GF-D8 (cell line): ENCODE measurements around the gene PNRC2.
A peak's percentile ranks its signal among the peaks of the same experiment; 100 is the strongest.

Experiments used
- DNase-seq: peaks from one replicate; lab custom pipeline; 2025; lab: John Stamatoyannopoulos, UW

PNRC2 gene, protein sequence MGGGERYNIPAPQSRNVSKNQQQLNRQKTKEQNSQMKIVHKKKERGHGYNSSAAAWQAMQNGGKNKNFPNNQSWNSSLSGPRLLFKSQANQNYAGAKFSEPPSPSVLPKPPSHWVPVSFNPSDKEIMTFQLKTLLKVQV

DNA sequence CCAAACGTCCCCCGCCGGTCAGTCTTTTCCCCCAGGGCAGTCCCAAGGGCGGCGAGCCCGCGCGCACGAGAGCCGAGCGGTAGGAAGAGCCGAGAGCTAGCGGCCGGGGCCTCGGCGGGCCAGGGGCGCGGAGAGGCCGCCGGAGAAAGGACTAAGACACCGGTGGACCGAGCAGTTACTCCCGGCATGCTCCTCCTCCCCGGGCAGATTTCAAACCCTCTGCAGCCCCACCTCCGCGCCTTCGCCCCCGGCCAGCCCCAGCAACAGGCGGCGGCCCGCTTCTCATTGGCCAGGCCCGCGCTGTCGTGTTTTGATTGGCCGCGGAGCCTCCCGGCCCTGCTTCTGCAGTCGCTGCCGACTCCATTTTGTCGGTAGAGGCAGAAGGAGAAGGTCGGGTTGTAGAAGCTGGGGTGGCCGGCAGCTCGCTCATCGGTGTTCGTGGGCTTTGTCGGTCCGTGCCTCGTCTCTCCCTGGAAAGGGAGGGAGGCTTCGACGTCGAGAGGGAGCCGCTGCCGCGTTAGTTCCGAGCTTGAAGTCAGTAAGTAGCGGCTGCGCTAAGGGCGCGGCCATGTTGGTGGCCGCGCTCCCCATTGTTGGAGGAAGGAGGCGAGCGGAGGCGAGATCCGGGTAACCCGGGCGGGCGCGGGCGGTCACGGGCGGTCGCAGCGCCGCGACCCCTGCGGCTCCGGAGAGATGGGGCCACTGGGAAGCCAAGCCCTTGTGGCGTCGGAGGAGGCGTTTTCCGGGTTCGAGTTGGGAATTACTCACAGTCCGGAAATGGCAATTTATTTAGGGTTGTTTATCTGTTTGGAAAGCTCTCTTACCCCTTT, at the start of gene PNRC2:
Gene PNRC2 (plus strand): TSS at position 368 of the 830 bp plus-strand sequence. CDS start 1,630 bp downstream, outside the sequence.
- peak; percentile 91 for DNase-seq

DNA sequence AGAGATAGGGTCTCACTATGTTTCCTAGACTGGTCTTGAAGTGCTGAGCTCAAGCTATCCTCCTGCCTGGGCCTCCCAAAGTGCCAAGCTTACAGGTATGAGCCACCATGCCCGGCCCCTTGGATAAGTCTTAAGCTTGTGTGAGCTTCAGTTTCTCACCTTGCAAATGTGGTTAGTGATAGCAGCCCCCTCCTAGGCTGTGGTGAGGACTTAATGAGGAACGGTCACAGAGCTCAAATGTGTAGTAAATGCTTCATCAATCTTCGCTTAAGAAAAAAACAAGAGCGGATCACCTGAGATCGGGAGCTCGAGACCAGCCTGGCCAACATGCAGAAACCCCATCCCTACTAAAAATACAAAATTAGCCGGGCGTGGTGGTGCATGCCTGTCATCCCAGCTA, 49.5 kb upstream of the PNRC2 start:
- no peak for DNase-seq

DNA sequence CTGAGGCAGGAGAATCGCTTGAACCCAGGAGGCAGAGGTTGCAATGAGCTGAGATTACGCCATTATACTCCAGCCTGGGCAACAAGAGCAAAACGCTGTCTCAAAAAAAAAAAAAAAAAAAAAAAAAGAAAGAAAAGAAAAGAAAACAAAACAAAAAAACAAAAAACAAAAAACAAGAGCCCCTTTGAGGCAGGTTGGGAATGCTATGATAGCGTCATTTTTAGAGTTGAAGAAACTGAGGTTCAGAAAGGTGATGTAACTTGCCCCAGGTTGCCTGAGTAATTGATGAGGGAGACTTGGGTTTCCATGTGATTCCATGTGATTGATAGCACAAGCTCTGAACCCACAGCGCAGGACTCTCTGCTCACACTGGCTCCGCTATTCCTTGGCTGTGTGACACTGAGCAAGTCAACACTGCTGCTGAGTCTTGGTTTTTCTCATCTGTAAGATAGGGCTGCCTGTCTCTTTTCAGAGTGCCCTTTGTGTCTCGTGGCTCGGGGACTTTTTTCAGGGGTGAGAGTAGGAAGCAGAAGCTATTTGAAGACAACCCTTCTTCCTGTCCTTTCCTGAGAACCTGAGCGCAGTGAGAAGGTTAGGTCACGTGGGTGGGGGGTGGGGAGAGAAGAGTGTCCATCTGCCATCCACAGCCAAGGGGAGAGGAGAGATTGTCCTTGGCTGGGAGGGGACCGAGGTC, 48.9 kb upstream of the PNRC2 start:
- DNase-seq: no peak

DNA sequence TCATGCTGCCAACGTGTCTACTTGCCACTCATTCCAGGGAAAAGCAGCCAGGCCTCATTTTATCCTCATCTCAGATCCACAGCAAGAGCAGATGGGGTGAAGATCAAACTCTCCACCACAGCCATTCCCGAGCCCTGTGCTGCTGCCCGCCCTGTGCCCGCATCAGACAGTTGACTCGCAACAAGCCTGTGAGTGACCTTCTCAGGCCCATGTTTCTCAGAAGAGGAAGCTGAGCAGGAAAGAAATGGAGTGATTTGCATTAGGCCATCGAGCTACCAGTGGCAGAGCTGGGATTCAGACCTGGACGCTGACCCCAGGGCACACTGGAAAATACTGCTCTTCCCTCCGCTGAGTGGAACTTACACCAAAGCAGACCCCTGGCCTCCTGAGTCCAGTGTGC, 47.7 kb upstream of the PNRC2 start:
- DNase-seq: no peak

DNA sequence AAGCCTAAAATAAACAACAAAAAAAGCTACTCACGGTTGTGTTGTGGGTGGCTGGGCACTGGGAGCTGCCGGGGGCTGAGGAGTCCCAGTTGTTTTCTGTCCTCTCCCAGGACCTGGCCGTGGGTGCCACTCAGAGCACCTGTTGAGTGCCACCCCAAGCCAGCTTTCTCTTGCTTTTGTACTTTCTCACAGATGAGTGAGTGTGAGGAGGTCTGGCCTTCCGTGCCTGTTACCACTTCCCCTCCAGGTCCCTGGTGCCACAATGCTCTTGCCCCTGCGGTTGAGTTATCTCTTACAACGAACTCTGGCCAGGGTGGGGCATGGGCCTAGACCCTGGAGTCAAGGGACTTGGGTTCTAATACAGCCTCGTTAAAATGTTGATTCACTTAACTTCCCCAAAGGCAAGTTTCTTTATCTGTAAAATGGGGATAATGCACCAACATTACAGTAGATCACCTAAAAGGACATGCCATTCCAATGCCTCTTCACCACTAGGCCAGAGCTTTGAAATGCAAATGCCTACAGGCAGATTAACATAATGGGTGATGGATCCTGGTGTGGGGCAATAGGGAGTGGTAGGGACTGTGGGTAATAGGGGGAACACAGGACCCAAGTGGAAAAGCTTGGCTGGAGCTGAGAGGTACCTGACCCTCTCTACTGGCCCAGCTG, 46.3 kb upstream of the PNRC2 start, which contains the start of gene CNR2:
Gene CNR2 (minus strand): TSS at position 151 of the 669 bp plus-strand sequence. CDS start 37,745 bp downstream, outside the sequence.
- DNase-seq: peak; percentile 79

DNA sequence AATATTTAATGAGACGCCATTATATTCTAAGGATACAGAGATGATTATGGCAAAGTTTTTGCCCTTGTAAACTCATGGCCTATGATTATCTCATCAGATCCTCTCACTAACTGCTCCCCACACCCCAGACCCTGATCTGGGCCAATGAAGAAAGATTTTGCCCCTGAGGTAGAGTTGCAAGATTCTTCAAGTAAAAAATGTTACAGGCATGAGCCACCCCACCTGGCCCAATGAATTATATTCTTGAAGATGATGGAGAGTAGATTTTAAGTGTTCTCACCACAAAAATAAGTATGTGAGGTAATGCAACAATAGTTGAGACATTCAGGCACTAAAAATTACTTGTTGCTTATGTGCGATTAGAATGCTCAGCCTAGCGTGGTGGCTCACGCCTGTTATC, 44.7 kb upstream of the PNRC2 start:
- DNase-seq: no peak

DNA sequence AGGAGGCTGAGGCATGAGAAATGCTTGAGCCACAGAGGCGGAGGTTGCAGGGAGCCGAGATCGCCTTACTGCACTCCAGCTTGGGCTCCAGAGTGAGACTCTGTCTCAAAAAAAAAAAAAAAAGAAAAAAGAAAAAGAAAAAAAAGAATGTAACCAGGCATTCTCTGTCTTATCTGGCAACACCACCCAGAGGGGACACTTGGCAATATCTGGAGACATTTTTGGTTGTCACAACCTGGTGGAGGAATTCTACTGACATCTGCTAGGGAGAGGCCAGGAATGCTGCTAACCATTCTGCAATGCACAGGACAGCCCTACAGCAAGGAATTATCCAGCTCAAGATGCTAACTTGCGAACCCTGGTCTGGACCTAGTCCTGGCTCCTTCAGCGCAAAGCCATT, 44.2 kb upstream of the PNRC2 start:
- no peak for DNase-seq

DNA sequence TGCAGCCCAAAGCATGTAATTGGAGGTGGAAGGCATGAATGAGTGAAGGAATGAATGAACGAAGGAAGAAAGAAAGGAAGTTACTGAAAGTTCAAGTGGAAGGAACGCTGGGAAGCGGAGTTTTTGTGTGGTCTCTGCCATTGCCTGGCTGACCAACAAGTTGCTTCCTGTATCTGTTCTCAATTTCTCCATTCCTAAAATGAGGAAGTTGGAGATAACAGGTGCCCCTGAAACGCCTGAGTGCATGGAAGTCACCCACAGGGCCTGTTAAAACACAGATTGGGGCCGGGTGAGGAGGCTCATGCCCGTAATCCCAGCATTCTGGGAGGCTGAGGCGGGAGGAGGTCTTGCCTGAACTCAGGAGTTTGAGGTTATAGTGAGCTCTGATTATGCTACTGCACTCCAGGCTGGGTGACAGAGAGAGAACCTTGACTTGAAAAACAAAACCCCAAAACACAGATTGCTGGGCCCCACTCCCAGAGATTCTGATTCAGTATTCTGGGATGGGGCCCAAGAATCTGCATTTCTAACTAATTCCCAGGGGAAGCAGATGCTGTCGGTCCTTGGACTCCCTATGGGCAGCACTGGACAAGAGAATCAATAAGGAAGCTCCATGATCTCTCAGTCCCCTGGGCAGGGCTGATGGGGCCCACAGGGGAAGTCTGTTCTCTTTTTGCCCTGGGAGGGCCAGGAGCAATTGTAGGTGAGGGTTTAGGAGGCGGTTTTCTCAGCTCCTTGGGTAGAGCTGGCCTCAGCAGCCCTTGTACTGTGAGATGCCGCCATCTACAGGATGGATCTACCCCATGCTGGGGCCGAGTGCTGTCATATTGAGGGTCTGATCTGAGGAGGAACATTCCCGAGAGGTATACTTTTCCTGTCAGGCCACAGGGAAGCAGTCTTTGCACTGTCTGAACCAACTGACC, 43.2 kb upstream of the PNRC2 start:
- DNase-seq: peak; percentile 81

DNA sequence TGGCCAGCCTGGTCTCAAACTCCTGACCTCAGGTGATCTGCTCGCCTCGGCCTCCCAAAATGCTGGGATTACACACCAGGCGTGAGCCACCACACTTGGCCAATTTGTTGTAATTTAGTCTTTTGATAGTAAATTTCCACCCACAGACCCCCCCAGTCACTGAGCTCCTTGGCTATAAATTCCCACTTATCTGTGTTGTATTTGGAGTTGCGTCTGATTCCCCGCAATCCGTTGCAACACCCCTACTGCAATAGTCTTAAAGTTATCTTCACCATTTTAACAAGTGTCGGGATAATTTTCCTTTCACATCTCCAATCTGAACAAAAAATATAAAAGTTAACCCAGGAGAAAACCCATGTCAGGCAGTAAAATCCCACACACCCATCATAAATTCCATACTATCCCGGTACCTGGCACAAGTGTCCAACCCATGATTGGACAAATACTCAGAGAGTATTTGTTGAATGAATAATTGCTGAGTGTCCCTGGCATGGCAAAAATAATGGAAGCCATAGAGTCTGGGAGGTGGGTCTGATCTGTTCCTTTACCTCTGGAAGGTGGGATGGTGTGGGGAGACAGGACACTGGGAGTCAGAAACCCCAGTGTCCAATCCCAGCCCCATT, 37.2 kb upstream of the PNRC2 start:
- DNase-seq: no peak

DNA sequence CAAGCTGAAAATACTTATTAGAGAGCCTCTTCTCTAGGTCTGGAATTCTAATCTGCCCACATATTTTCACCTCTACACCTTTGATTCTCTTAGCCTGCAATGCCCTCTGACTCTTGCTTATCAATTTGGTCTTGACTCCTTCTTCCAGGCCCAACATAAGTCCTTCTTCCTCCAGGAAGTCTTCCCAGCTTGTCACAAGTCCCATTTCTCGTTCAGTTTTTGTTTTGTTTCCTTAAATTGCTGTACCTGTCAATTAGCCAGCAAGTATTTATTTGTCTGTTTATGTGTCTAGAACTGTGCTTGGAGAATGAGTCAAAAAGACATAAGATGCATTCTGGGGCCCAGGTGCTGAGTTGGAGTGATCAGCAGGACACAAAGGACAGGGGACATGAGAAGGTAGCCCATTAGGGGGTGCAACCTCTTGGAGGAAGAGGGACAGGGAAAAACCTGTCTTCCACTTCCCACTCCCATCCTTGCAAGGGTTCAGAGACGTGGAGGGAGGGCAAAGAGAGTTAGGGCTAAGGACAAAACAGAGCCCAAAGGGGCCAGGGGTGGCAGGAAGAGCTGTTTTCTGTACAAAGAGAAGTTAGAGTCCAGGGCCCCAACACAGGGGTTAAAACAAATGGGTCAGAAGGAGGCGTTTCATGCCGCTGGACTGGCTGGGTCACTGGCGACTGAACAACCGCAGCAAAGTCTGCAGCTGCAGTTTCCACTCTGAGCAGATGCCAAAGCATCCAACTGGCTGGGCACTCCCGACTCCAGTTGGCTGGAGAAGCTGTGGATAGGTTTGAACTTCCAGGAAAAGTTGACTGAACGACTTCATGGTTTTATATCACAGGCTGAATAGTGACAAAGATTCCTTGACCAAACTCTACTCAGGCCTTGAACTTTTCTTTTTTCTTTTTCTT, 35.8 kb upstream of the PNRC2 start:
- no peak for DNase-seq

DNA sequence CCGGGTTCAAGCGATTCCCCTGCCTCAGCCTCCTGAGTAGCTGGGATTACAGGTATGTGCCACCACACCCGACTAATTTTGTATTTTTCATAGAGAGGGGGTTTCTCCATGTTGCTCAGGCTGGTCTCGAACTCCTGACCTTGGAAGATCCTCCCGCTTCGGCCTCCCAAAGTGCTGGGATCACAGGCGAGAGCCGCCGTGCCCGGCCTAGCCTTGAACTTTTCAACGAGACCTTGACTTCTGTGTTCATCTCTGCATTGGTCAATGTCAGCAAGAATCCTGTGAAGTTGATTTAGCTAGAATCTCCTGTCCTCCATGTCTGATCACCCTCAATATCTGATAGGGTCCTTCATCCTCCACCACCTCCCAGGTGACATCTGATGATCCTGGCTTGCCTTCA, 35.0 kb upstream of the PNRC2 start:
- DNase-seq: no peak

DNA sequence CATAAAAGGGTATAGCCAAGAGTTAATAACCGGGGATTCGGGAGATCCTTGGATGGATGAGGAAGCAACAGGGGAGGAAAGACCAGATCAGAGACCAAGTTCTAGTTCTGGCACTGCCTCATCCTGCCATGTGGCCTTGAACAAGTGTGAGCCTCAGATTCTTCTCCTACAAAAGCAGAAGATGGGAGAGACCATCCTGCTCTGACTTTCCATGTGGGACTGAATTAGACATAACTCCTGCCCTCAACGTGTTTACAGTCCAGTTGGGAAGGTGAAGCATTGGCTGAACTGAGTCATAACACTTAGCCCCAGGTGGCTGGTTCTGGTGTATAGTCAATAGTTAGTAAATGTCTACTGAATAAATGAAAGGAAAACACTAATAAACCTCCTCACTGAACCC, 34.3 kb upstream of the PNRC2 start:
- DNase-seq: no peak

DNA sequence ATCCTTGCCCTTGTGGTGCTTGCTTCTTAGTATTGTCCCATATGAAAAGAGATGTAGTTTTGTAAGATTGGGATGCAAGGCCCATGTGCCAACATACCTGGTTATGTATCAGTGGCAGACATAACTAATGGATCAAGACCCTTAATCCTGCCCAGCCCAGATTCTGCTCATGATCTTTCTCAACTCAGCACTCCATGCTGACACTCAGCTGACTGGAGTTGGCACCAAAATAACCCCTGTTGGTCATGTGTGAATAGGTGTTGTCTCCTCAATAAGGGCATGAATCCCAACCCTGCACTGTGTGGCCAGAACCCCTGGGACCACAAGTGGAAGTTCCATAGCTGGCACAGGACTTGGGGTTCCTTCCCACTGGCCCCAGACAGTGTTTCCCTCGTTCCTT, 32.5 kb upstream of the PNRC2 start:
- no peak for DNase-seq

DNA sequence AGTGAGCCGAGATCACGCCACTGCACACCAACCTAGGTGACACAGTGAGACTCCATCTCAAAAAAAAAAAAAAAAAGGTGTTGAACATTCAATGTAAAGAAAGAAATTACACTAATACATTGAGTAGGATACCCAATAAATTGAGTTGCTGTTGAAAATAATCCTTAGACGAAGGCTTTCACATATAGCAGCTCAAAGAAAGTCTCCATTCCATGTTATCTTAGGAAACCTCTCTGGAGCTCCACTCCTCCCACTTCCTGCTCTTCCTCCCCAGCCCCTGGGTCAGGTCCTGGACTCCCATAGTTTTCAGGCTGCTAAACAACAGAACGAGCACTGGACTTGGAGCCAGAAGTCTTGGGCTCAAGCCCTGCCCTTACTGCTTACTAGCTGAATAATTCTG, 30.8 kb upstream of the PNRC2 start:
- no peak for DNase-seq

DNA sequence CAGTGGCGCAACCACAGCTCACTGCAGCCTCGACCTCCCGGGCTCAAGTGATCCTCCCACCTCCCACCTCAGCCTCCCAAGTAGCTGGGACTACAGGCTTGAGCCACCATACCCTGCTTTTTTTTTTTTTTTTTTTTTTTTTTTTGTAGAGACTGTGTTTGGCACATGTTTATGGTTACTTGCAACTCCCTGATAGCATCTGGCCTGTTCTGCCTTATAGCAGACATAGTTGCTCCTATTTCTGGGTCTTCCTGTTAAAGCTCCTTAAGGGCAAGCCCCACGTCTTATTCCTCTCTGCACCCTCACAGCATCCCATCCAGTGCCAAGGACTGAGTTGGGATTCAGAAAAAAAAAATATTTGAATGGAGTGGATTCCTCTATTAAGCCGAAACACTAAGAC, 29.4 kb upstream of the PNRC2 start:
- DNase-seq: no peak

DNA sequence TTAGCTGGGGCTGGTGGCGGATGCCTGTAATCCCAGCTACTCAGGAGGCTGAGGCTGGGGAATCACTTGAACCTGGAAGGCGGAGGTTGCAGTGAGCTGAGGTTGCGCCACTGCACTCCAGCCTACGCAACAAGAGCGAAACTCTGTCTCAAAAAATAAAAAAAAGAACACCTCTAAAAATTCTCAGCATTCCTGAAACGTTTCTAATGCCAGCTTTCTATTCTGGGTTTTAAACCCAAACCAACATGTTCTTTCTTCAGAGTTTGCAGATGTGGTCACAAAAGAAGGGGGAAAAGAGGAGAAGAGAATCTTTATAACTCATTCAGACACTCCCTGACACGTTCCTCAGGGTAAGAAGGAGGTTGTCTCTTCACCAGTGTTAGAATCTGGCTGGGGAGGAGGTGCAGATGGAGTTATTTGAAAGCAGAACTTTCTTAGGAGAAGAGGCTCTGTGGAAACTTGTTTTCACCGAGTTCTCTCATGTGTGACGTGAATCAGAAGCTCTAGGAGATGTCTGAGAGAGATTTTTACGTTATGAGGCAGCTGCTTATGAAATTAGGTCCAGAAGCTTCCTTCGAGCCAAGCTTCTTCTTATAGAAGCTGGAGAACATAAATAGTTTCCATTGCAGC, 28.7 kb upstream of the PNRC2 start:
- peak; percentile 43 for DNase-seq

DNA sequence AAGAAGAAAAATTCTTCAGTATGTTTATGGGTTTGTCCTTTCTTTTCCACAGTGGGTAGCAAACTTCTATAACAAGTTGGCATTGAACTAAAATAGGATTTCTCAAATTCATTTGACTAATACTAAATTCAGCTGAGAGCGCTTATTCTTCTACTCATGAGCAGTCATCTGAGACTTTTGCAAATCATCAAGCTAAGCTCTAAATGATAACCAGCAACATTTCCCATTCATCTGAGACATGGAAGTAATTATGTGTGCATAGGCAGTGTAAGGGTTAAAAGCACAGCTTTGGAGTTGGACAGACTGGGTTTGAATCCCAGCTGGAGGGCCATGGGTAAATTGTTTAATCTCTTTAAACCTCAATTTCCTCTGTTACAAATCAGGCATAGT, 28.1 kb upstream of the PNRC2 start:
- DNase-seq: no peak

DNA sequence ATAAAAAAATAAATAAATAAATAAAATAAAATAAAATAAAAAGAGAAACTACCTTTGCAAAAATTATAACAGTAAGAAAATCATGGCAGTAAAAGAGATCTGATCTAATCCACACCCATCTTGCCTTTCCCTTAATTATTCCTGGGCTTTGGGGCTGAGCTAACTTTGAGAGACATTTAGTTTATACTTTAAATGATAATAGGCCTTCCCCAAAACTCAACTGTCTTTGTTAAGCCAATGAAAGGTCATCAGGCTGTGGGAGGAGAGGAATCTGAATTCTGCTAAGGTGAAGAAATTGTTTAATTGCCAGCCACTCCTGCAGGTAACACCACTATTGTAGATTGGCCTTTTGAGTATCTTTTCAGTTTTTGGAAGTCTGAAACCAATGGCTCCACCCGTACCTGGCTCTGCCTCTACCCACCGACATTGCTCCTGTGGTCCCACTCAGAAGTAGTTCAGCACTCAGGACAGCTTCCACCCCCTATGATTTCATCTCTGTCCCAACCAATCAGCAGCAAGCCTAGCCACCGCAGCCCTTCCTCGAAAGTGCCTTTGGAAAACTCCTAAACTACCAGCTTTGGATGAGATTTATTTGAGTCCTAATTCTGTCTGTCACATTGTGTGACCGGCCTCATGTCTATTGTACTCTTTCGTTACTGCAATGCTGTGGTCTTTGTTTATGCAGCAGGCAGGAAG, 23.0 kb upstream of the PNRC2 start:
- DNase-seq: no peak

DNA sequence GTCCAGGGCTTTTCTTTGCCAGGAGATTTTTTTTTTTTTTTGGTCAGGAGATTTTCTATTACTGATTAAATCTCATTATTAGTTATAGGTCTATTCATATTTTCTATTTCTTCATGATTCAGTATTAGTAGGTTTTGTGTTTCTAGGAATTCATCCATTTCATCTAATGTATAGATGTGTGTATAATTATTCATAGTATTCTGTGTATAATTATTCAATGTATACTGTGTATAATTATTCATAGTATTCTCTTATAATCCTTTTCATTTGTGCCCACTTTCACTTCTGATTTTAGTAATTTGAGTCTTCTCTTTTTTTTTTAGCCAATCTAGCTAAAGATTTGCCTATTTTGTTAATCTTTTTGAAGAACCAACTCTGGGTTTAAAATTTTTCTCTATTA, 12.3 kb upstream of the PNRC2 start:
- no peak for DNase-seq
